Mucosa of rectum (tissue), 2 donors: Measurements from ENCODE around the gene CREB1.

Experiments used
- H3K27ac ChIP-seq, 2 donors: one replicate each; pipeline ENCODE4 v1.7.0; 2013; ENCODE audit warnings: inconsistent platforms in 2 of 2, low read depth in 2 of 2, low read length in 2 of 2
- H3K27me3 ChIP-seq, 2 donors: one replicate each; pipeline ENCODE4 v1.7.0; 2013; ENCODE audit warnings: low read length in 2 of 2; ENCODE audit not compliant: control insufficient read depth in 2 of 2, insufficient read depth in 2 of 2
- H3K36me3 ChIP-seq, 2 donors: one replicate each; pipeline ENCODE4 v1.7.0; 2013; ENCODE audit warnings: low read length in 2 of 2; ENCODE audit not compliant: control insufficient read depth in 2 of 2, insufficient read depth in 2 of 2
- H3K4me1 ChIP-seq, 2 donors: one replicate each; pipeline ENCODE4 v1.7.0; 2013; ENCODE audit warnings: low read length in 2 of 2, mild to moderate bottlenecking in 1 of 2; ENCODE audit not compliant: control insufficient read depth in 2 of 2, insufficient read depth in 2 of 2
- H3K4me3 ChIP-seq, 2 donors: one replicate each; pipeline ENCODE4 v1.7.0; 2013; ENCODE audit warnings: low read length in 2 of 2
- H3K9ac ChIP-seq, 2 donors: one replicate each; pipeline ENCODE4 v1.7.0; 2013; ENCODE audit warnings: low read length in 2 of 2, low read depth in 1 of 2, mild to moderate bottlenecking in 1 of 2
- H3K9me3 ChIP-seq, 2 donors: one replicate each; pipeline ENCODE4 v1.7.0; 2013; ENCODE audit warnings: low read length in 2 of 2; ENCODE audit not compliant: control insufficient read depth in 2 of 2
- donor health status: healthy.
- donor health status: Normal muscosa, but diverticular disease.

Gene CREB1

DNA sequence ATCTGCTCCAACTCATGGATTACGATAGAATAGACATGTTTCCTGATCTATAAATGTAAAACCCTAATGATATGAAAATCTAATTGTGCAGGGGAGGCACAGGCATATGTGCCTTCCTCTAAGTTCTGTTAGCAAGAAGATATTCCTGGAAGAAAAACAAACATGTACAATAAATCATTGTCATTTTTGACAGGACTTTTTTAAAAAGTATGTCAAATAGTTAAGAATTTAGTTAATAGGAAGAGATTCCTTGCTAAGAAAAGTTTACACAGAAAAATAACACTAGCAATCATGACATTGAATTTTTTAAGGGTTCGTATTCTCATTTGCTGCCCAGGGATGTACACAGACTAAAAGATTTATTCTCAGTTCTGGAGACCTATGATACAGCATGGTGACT, 15.3 kb upstream of the CREB1 start:
- Histone ChIP-seq H3K9ac (no peak overlapping the region), H3K27me3 (no peaks in the 10 kb centered on the region), H3K4me1 (no peaks in the 10 kb centered on the region), H3K9me3 (no peaks in the 10 kb centered on the region), H3K4me3 (no peak overlapping the region), H3K27ac (no peak overlapping the region), H3K36me3 (no peaks in the 10 kb centered on the region)

DNA sequence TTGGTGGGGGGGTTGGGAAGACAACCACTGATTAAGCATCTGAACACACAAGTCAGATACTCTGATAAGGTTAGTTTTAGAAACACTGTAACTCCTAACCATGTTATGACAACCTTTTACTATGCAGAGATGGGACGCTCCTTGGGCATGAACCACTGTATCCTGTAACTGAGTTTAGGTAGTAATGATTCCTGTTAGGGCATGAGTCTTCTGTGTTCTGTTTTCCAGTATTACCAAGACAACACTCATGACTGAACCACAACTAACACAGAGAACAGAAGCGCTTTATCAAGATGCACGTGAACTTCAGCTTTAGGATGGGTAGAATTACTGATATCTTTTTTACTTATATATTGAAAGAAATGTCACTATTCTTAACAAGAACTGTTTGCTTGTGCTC, 14.1 kb upstream of the CREB1 start:
- Histone ChIP-seq H3K27ac (no peak overlapping the region), H3K9me3 (no peaks in the 10 kb centered on the region), H3K9ac (no peak overlapping the region), H3K4me1 (no peaks in the 10 kb centered on the region), H3K36me3 (no peaks in the 10 kb centered on the region), H3K27me3 (no peaks in the 10 kb centered on the region), H3K4me3 (no peak overlapping the region)

DNA sequence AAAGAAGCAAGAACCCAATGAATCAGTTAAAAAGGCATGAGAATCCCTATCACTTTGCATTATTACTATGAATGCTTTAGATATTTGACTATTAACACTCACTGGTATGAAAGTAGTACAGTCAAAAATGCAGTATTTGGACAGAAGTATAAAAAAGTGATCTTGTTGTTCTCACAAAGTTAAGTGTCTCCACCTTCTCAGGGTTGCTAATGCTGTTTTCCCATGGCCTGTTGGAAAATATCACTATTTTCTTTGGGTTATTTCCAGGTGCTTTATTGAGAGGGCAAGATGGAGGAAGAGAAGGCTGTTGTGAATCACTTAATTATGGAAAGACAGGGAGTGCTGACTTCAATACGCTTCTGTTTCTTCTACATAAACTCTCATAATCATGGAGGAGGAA, 13.6 kb upstream of the CREB1 start:
- Histone ChIP-seq H3K4me1 (no peaks in the 10 kb centered on the region), H3K9me3 (no peaks in the 10 kb centered on the region), H3K9ac (no peak overlapping the region), H3K4me3 (no peak overlapping the region), H3K27ac (no peak overlapping the region), H3K36me3 (no peaks in the 10 kb centered on the region), H3K27me3 (no peaks in the 10 kb centered on the region)

DNA sequence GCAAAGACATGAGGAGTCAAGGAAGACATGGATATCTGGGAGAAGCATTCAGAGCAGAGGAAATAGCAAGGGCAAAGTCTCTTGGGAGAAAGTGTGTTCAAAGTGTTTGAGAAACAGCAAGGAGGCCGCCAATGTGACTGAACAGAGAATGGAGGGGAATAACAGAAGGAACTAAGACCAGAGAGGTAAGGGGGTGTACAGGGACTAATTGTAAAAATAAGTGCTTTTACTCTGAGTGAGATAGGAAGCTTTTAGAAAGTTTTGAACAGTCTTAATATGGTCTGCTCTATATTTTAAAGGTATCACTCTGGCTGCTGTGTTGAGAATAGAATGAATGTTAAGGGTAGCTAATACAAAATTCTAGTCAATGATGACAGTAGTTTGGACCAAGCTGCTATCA, 6.8 kb upstream of the CREB1 start:
- no peak overlapping the region for H3K9ac ChIP-seq
- H3K36me3 ChIP-seq, result no peaks in the 10 kb centered on the region
- H3K4me1 ChIP-seq, result peaks cover 2 to 6% of the 10 kb centered on the region in 2 donors
- no peaks in the 10 kb centered on the region for H3K27me3 ChIP-seq
- H3K4me3 ChIP-seq, result no peak overlapping the region
- H3K27ac ChIP-seq, result no peak overlapping the region
- H3K9me3 ChIP-seq, result no peaks in the 10 kb centered on the region

DNA sequence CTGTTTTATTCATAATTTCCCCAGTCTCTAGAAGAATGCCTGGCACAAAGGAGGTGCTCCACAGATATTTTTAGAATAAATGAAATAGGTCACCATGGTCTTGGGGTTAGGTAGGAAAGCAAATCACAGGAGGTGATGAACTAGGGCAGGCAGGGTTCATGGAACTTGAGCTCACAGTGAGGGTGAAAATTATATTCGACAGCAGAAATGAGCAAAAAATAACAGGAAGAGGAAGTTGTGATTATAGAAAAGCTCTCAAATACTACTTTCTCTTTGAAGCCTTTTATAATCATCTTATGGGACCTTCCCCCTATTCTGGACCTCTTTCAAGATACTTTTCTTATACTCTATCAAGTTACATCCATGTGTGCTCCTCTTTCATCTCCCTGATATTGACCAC, 4.5 kb upstream of the CREB1 start:
- no peaks in the 10 kb centered on the region for H3K9me3 ChIP-seq

DNA sequence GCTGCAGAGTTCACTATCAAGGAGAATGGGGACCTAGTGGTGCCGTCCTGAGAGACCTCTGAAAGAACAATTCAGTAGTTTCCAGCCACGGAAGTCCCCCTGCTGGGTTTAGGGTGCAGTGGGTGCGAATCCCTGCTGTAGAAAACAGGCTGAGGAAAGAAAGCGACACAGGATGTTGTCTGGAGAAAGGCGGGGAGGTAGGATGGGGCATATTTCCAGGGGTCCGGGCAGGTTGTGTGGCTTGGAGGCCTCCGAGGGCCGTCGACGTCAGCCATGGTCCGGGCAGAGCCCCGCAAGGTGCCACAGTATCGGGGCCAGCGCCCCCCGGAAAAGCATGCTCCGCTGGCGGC, 807 bp upstream of the CREB1 start:
- no peaks in the 10 kb centered on the region for H3K9me3 ChIP-seq
- H3K36me3 ChIP-seq, result no peaks in the 10 kb centered on the region
- peak overlapping the region; percentile 78 to 92 for H3K4me3 ChIP-seq
- H3K9ac ChIP-seq, result peak overlapping the region; percentile 98 to 99
- H3K27me3 ChIP-seq, result no peaks in the 10 kb centered on the region
- peaks cover 17 to 25% of the 10 kb centered on the region in 2 donors for H3K4me1 ChIP-seq
- H3K27ac ChIP-seq, result peak overlapping the region; percentile 98 to 99

More for the DNA sequence above, 4.5 kb upstream of the CREB1 start:
- Histone ChIP-seq H3K36me3 (no peaks in the 10 kb centered on the region), H3K4me3 (no peak overlapping the region), H3K27me3 (no peaks in the 10 kb centered on the region), H3K4me1 (peaks cover 4 to 9% of the 10 kb centered on the region in 2 donors), H3K27ac (no peak overlapping the region), H3K9ac (no peak overlapping the region)

DNA sequence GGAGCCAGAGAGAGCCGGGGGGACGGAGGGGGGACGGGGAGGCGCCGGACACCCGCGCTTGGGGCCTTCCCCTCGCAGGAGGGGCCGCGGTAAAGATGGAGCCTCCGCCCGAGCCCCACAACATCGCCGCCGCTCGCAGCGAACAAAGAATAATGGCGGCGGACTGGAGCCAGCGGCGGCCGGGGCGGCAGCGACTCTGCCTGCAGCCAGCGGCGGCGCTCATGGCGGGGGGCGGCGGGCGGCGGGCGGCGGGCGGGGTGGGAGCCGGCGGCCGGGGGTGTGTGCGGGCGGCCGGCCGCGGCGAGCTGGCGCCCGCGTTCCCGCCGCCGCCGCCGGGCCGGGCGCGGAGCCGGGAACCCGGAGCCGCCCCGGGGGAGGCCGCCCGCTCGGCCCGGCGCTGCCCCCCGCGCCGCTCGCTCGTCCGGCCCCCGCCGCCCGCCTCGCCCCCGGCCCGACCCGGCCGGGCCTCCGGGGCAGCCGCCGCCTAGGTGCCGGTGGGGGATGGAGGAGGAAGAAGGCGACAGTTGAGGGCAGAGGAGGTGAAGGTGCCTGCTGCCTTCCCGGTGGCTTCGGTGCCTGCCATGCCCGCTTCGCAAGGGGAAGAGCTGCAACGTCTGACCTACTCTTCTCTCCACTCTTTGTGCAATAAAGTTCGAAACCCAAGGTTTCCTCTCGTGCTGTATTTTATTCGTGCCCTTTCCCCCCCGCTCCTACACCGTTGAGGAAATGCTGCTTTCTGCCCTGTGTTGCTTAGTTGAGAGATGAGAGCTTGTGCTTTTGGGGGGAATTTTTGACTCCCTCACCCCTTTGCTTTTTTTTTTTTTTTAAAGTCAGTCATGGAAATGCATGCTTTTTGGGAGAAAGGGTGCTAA, 634 bp downstream of the CREB1 start:
- peak overlapping the region; percentile 98 to 99 for H3K27ac ChIP-seq
- peaks cover 20 to 28% of the 10 kb centered on the region in 2 donors for H3K4me1 ChIP-seq

DNA sequence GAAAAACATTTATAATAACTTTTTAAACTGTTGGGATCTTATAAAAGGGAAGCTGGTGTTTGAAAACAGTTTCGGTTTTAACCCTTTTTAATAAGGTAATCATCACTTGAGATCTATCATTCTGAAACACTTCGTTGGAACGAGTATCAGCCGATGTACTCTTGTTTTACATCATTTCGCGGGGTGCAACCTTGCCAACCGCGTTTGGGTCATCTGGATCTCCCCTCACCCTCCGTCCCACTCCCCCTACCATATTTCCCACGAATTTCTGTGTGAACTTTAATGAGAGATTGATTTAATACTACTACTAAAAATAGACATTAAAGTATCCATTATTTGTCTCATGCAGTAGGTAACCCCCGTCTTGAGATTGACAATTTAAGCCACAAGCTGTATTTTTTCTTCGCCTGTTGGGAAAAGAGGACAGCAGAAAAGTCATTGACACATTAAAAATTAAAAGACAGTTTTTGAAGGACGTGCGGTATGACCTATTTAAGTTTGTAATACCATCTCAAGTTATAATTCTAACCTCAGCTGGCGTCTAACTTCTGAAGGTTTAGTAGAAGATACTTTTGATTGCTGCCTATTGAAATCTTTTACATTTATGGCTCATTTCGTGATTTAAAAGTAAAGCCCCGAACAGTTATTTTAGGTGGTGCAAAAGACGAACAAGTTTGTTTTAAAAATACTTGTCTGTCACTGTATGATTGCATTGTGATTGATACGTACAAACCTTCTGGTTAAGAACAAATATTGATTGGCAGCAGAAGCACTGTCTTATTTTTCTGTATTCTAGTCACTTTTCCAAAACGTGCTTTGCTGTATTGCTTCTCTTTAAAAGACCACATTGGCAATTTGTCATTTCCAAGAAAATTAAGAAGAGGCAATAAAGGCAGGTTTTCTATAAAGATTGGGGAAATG, 1.5 kb downstream of the CREB1 start:
- Histone ChIP-seq H3K9me3 (no peaks in the 10 kb centered on the region), H3K4me1 (peaks cover 20 to 28% of the 10 kb centered on the region in 2 donors), H3K4me3 (peak overlapping the region; percentile 98 to 99), H3K27ac (peak overlapping the region; percentile 95 to 98), H3K27me3 (no peaks in the 10 kb centered on the region), H3K9ac (peak overlapping the region; percentile 96), H3K36me3 (peaks cover 0 to 2% of the 10 kb centered on the region in 2 donors)

More for the DNA sequence above, 634 bp downstream of the CREB1 start:
- peak overlapping the region; percentile 98 to 99 for H3K4me3 ChIP-seq
- H3K36me3 ChIP-seq, result no peaks in the 10 kb centered on the region
- H3K27me3 ChIP-seq, result no peaks in the 10 kb centered on the region
- H3K9ac ChIP-seq, result peak overlapping the region; percentile 96 to 98
- no peaks in the 10 kb centered on the region for H3K9me3 ChIP-seq

DNA sequence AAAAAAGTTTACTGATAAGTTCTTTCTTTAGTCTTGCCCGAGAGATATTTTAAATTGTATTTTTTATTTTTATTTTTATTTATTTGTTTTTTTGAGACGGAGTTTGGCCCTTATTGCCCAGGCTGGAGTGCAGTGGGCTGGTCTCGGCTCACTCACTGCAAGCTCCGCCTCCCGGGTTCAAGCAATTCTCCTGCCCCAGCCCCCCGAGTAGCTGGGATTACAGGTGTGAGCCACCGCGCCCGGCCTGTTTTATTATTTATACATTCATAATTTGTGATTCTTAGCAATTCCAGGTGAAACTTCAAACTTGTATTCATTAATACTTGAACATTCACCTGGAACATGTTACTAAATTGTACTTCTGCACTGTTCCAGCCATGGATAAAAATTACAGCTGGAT, 2.9 kb downstream of the CREB1 start:
- H3K4me3 ChIP-seq, result no peak overlapping the region
- H3K27ac ChIP-seq, result no peak overlapping the region
- H3K9ac ChIP-seq, result no peak overlapping the region
- peaks cover 0 to 2% of the 10 kb centered on the region in 2 donors for H3K36me3 ChIP-seq
- H3K27me3 ChIP-seq, result no peaks in the 10 kb centered on the region
- H3K4me1 ChIP-seq, result peaks cover 24 to 29% of the 10 kb centered on the region in 2 donors
- no peaks in the 10 kb centered on the region for H3K9me3 ChIP-seq

DNA sequence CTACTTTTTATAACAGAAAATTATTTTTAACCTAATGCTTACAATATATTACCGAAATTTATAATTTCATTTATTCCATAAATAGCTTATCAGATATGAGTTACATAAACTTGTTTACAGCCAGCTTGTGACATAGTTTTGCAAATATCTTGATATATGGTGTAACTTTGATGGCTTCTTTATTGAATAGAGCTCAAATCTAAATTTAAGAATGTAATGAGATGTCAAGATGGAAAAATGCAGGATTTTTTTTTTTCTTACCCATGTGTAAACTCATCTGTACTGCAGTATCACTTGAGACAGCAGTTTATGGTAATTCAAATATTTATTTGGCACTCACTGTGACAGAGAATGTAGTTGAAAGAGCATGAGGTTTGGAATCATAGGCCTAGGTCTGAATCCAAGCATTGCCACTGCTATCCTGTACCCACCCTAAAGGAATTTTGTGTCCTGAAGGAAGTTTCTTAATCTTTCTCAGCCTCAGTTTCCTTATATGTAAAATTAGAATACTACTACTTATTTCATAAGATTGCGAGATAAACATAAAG, 3.8 kb downstream of the CREB1 start:
- Histone ChIP-seq H3K4me1 (peaks cover 20 to 23% of the 10 kb centered on the region in 2 donors), H3K4me3 (no peak overlapping the region), H3K9me3 (no peaks in the 10 kb centered on the region), H3K9ac (no peak overlapping the region), H3K36me3 (peaks cover 0 to 2% of the 10 kb centered on the region in 2 donors), H3K27ac (no peak overlapping the region), H3K27me3 (no peaks in the 10 kb centered on the region)
